ENCODE data around the gene SFXN5. TPM values are rescaled to one million over a fixed set of nuclear protein-coding genes. Genes with fewer than 3 reads are reported as not detected.

Gene SFXN5
- total and polyA plus RNA-seq, 7 donors: 5.1 to 17.1 (median 12.2) TPM

GRCh38 chr2:73004466-73004865 lies 67.0 kb downstream of the SFXN5 start:
- no peak for TF ChIP-seq CTCF (IDR thresholded peaks at IDR 0.05)

GRCh38 chr2:73003027-73003426 lies 68.5 kb downstream of the SFXN5 start:
- Histone ChIP-seq H3K9me3 (no peaks in the 10 kb centered on the region), H3K27ac (no peak overlapping the region), H3K27me3 (ENCODE audit: insufficient read depth in 3 of 3, low read length in 2 of 3) (no peaks in the 10 kb centered on the region), H3K4me3 (no peak overlapping the region), H3K36me3 (ENCODE audit: insufficient read depth in 1 of 2, low read depth in 1 of 2) (peaks cover 0 to 38% of the 10 kb centered on the region in 2 donors), H3K4me1 (no peaks in the 10 kb centered on the region)
- no peak for TF ChIP-seq CTCF (IDR thresholded peaks at IDR 0.05)
- intact Hi-C loops (cut with DNase I): no loop called here
- DNase-seq (peak in 1 of 2 donors; percentile 4), ATAC-seq (no peak)
- WGBS, 3 donors: 91 to 96% (median 92%) methylated on average over 8 of the region's 8 CpGs

More at GRCh38 chr2:73004466-73004865, 67.0 kb downstream of the SFXN5 start:
- H3K27me3 ChIP-seq (ENCODE audit: insufficient read depth in 3 of 3, low read length in 2 of 3): no peaks in the 10 kb centered on the region
- ATAC-seq (no peak), DNase-seq (peak in 1 of 2 donors; percentile 3)
- 87 to 88% (median 88%) methylated on average over 12 of the region's 12 CpGs for WGBS, 3 donors
- H3K4me1 ChIP-seq: no peaks in the 10 kb centered on the region
- H3K4me3 ChIP-seq: no peak overlapping the region
- H3K36me3 ChIP-seq (ENCODE audit: insufficient read depth in 1 of 2, low read depth in 1 of 2): peaks cover 0 to 36% of the 10 kb centered on the region in 2 donors
- intact Hi-C loops (cut with DNase I): no loop called here
- H3K9me3 ChIP-seq: no peaks in the 10 kb centered on the region
- H3K27ac ChIP-seq: no peak overlapping the region

GRCh38 chr2:73000808-73001570 lies 70.5 kb downstream of the SFXN5 start:
- TF ChIP-seq CTCF (IDR thresholded peaks at IDR 0.05): no peak
- no peak for ATAC-seq
- peaks cover 0 to 43% of the 10 kb centered on the region in 2 donors for H3K36me3 ChIP-seq (ENCODE audit: insufficient read depth in 1 of 2, low read depth in 1 of 2)
- H3K4me3 ChIP-seq: no peak overlapping the region
- no peak overlapping the region for H3K27ac ChIP-seq
- 90 to 93% (median 91%) methylated on average over 6 of the region's 6 CpGs for WGBS, 3 donors
- no peaks in the 10 kb centered on the region for H3K9me3 ChIP-seq
- intact Hi-C loops (cut with DNase I): no loop called here
- DNase-seq: peak in 1 of 2 donors; percentile 25
- no peaks in the 10 kb centered on the region for H3K4me1 ChIP-seq
- H3K27me3 ChIP-seq (ENCODE audit: insufficient read depth in 3 of 3, low read length in 2 of 3): no peaks in the 10 kb centered on the region

GRCh38 chr2:72999729-73000725 lies 71.5 kb downstream of the SFXN5 start:
- H3K4me3 ChIP-seq: no peak overlapping the region
- no peak overlapping the region for H3K27ac ChIP-seq
- no peak for TF ChIP-seq CTCF (IDR thresholded peaks at IDR 0.05)
- 92 to 93% (median 92%) methylated on average over 13 of the region's 13 CpGs for WGBS, 3 donors
- intact Hi-C loops (cut with DNase I): loop anchor here in 1 of 2 donors (5.0 kb wide), 2 partner anchors 42 to 87 kb away; no protein-coding TSS in a partner anchor
- H3K27me3 ChIP-seq (ENCODE audit: insufficient read depth in 3 of 3, low read length in 2 of 3): no peaks in the 10 kb centered on the region
- peak in 1 of 2 donors; percentile 30 for DNase-seq
- H3K4me1 ChIP-seq: no peaks in the 10 kb centered on the region
- no peak for ATAC-seq
- no peaks in the 10 kb centered on the region for H3K9me3 ChIP-seq
- H3K36me3 ChIP-seq (ENCODE audit: insufficient read depth in 1 of 2, low read depth in 1 of 2): peaks cover 0 to 48% of the 10 kb centered on the region in 2 donors

Data from psoas muscle (tissue), 8 donors.